GM23248 (cell line): Measurements from ENCODE around the gene ARL9. TPM values are rescaled to one million over a fixed set of nuclear protein-coding genes. Genes with fewer than 3 reads are reported as not detected.
A peak's percentile ranks its signal among the peaks of the same experiment; 100 is the strongest.

Source experiments
- DNase-seq: peaks from one replicate; pipeline ENCODE4 v3.0.0-alpha.2; 2015
- H2AFZ ChIP-seq: fragments of 200-600 bp; sonication (generic); 2 replicates; pipeline ENCODE4 v1.6.1; 2016; ENCODE audit warnings: antibody characterized with exemption
- H3F3A ChIP-seq: fragments of 200-600 bp; sonication (generic); 2 replicates; pipeline ENCODE4 v1.6.1; 2016; ENCODE audit warnings: mild to moderate bottlenecking, antibody characterized with exemption, mixed run types; ENCODE audit not compliant: insufficient read depth
- H3K27ac ChIP-seq: fragments of 200-600 bp; sonication (generic); 2 replicates; pipeline ENCODE4 v1.5.1; 2016; ENCODE audit warnings: mild to moderate bottlenecking
- H3K27me3 ChIP-seq: fragments of 200-600 bp; sonication (generic); replicated peaks from 2 replicates; pipeline ENCODE4 v1.6.1; 2016; ENCODE audit warnings: mild to moderate bottlenecking; ENCODE audit not compliant: insufficient read depth
- H3K36me3 ChIP-seq: fragments of 200-600 bp; sonication (generic); 2 replicates; pipeline ENCODE4 v1.6.1; 2016; ENCODE audit warnings: low read depth, mild to moderate bottlenecking
- H3K4me1 ChIP-seq: fragments of 200-600 bp; sonication (generic); 2 replicates; pipeline ENCODE4 v1.6.1; 2016; ENCODE audit warnings: mild to moderate bottlenecking; ENCODE audit not compliant: insufficient read depth
- H3K4me2 ChIP-seq: fragments of 200-600 bp; sonication (generic); one replicate; pipeline ENCODE4 v1.6.1; 2016; ENCODE audit warnings: mild to moderate bottlenecking; ENCODE audit not compliant: unreplicated experiment
- H3K4me3 ChIP-seq: fragments of 200-600 bp; sonication (generic); 2 replicates; pipeline ENCODE4 v1.5.1; 2016; ENCODE audit warnings: mild to moderate bottlenecking
- H3K79me2 ChIP-seq: fragments of 200-600 bp; sonication (generic); 2 replicates; pipeline ENCODE4 v1.6.1; 2016; ENCODE audit warnings: mild to moderate bottlenecking; ENCODE audit not compliant: insufficient read depth
- H3K9ac ChIP-seq: fragments of 200-600 bp; sonication (generic); 2 replicates; pipeline ENCODE4 v1.6.1; 2016; ENCODE audit warnings: mild to moderate bottlenecking
- H3K9me2 ChIP-seq: fragments of 200-600 bp; sonication (generic); 2 replicates; pipeline ENCODE4 v1.6.1; 2016; ENCODE audit warnings: mixed run types, mild to moderate bottlenecking, moderate library complexity; ENCODE audit not compliant: insufficient read depth
- H3K9me3 ChIP-seq: fragments of 200-600 bp; sonication (generic); one replicate; pipeline ENCODE4 v1.6.1; 2017; ENCODE audit warnings: low read depth
- H4K20me1 ChIP-seq: fragments of 200-600 bp; sonication (generic); 2 replicates; pipeline ENCODE4 v1.6.0; 2016; ENCODE audit not compliant: insufficient read depth
- EZH2 ChIP-seq: fragments of 200-600 bp; sonication (generic); IDR thresholded peaks from 2 replicates; pipeline ENCODE4 v1.6.1; 2018; ENCODE audit warnings: antibody characterized with exemption, mild to moderate bottlenecking; ENCODE audit not compliant: insufficient read depth, poor library complexity, severe bottlenecking
- EZH2phosphoT487 ChIP-seq: fragments of 200-600 bp; sonication (generic); IDR thresholded peaks from 2 replicates; pipeline ENCODE4 v1.6.1; 2018; ENCODE audit warnings: antibody characterized with exemption, moderate library complexity, mild to moderate bottlenecking, low read depth; ENCODE audit not compliant: insufficient read depth
- WGBS, 2 experiments: methylation state at CpG; one replicate each; pipeline ENCODE4 v1.1.6; 2015 to 2017; ENCODE audit warnings: low lambda C conversion rate in 2 of 2, low coverage in 1 of 2; ENCODE audit errors: missing lambda C conversion rate in 2 of 2; 5-methylcytosine and 5-hydroxymethylcytosine counted together
- in situ Hi-C: fragments of 300-500 bp; cut with MboI; formaldehyde crosslinking; loops from 2 replicates; pipeline ENCODE4 v1.15.0; 2020
- polyA plus RNA-seq: library from polyadenylated mRNA; unstranded; fragments of >200 nt; fragmentation: Nextera tagmentation; extraction: Ambion mirVana; gene quantifications from 2 replicates; pipeline ENCODE4 v1.2.1, GENCODE V29; 2016
- total RNA-seq: library from RNA; depleted of rRNA; stranded (reverse); fragments of >200 nt; shearing (Covaris generic); gene quantifications from 2 replicates; pipeline ENCODE4 v1.2.3, GENCODE V29; 2014

ARL9 gene
- total and polyA plus RNA-seq, 2 experiments from 2014 or later = 0.24 TPM; not detected in 1

GRCh38 chr4:56477192-56477702 lies 28.3 kb upstream of the ARL9 start:
- H3K9me2 ChIP-seq = no peaks in the 10 kb centered on the region
- no peak for DNase-seq
- H3K9ac ChIP-seq = no peak overlapping the region
- no peaks in the 10 kb centered on the region for H3K4me1 ChIP-seq
- H2AFZ ChIP-seq = no peak overlapping the region
- no peaks in the 10 kb centered on the region for H3K27me3 ChIP-seq
- no peaks in the 10 kb centered on the region for H4K20me1 ChIP-seq
- peaks cover 34% of the 10 kb centered on the region; the same call in 1 of the 2 replicates for H3K79me2 ChIP-seq
- H3K4me2 ChIP-seq = no peak overlapping the region
- 97 to 98% methylated on average over 5 of the region's 5 CpGs for WGBS, 2 experiments
- H3K27ac ChIP-seq = no peak overlapping the region
- no peaks in the 10 kb centered on the region for H3K9me3 ChIP-seq
- no peak for TF ChIP-seq EZH2
- peaks cover 84% of the 10 kb centered on the region for H3K36me3 ChIP-seq
- in situ Hi-C loops = no loop called here
- no peak overlapping the region for H3K4me3 ChIP-seq
- no peaks in the 10 kb centered on the region for H3F3A ChIP-seq

GRCh38 chr4:56480691-56481090 lies 24.9 kb upstream of the ARL9 start:
- in situ Hi-C loops = no loop called here
- DNase-seq = no peak
- no peak overlapping the region for H3K4me3 ChIP-seq

GRCh38 chr4:56496241-56496640 lies 9.3 kb upstream of the ARL9 start:
- Histone ChIP-seq H3F3A (0 out of 2 replicates have a peak, but pooled peaks cover 4% of the 10 kb centered on the region), H3K9me3 (no peaks in the 10 kb centered on the region), H3K27me3 (no peaks in the 10 kb centered on the region), H3K9me2 (no peaks in the 10 kb centered on the region), H3K4me3 (no peak overlapping the region), H3K9ac (no peak overlapping the region), H4K20me1 (no peaks in the 10 kb centered on the region), H3K27ac (no peak overlapping the region), H2AFZ (no peak overlapping the region), H3K4me1 (no peaks in the 10 kb centered on the region), H3K36me3 (peaks cover 68% of the 10 kb centered on the region), H3K4me2 (no peak overlapping the region), H3K79me2 (no peaks in the 10 kb centered on the region)
- in situ Hi-C loops = no loop called here
- no peak for DNase-seq
- TF ChIP-seq EZH2 (no peak), EZH2phosphoT487 (no peak)
- 97 to 100% methylated on average over 1 of the region's 1 CpG for WGBS, 2 experiments

More at GRCh38 chr4:56480691-56481090, 24.9 kb upstream of the ARL9 start:
- Histone ChIP-seq H3K9me2 (no peaks in the 10 kb centered on the region), H3F3A (no peaks in the 10 kb centered on the region), H3K79me2 (0 out of 2 replicates have a peak, but pooled peaks cover 5% of the 10 kb centered on the region), H3K36me3 (peaks cover 77% of the 10 kb centered on the region), H4K20me1 (no peaks in the 10 kb centered on the region), H3K4me2 (no peak overlapping the region), H3K9me3 (no peaks in the 10 kb centered on the region), H3K27me3 (no peaks in the 10 kb centered on the region), H3K27ac (no peak overlapping the region), H3K4me1 (no peaks in the 10 kb centered on the region), H3K9ac (no peak overlapping the region), H2AFZ (no peak overlapping the region)
- WGBS, 2 experiments = 96 to 99% methylated on average over 3 of the region's 3 CpGs
- no peak for TF ChIP-seq EZH2phosphoT487
- no peak for TF ChIP-seq EZH2

GRCh38 chr4:56511098-56511497 lies 5.5 kb downstream of the ARL9 start:
- no peaks in the 10 kb centered on the region for H3F3A ChIP-seq

GRCh38 chr4:56512166-56512565 lies 6.6 kb downstream of the ARL9 start:
- H3K9me3 ChIP-seq = no peaks in the 10 kb centered on the region
- H3K4me3 ChIP-seq = no peak overlapping the region
- in situ Hi-C loops = no loop called here
- H3K27ac ChIP-seq = no peak overlapping the region
- H2AFZ ChIP-seq = 0 out of 2 replicates have a peak overlapping the region, but pooled peaks have one; percentile 12
- H3K36me3 ChIP-seq = no peaks in the 10 kb centered on the region
- no peaks in the 10 kb centered on the region for H4K20me1 ChIP-seq
- DNase-seq = peak; percentile 73
- no peak overlapping the region for H3K9ac ChIP-seq
- no peaks in the 10 kb centered on the region for H3K9me2 ChIP-seq
- WGBS, 2 experiments = 13 to 19% methylated on average over 1 of the region's 1 CpG
- H3K4me1 ChIP-seq = peaks cover 3% of the 10 kb centered on the region; the same call in 1 of the 2 replicates
- H3K4me2 ChIP-seq = no peak overlapping the region
- H3F3A ChIP-seq = no peaks in the 10 kb centered on the region
- no peak for TF ChIP-seq EZH2
- no peak for TF ChIP-seq EZH2phosphoT487
- no peaks in the 10 kb centered on the region for H3K79me2 ChIP-seq
- H3K27me3 ChIP-seq = no peaks in the 10 kb centered on the region

More at GRCh38 chr4:56511098-56511497, 5.5 kb downstream of the ARL9 start:
- in situ Hi-C loops = no loop called here
- no peaks in the 10 kb centered on the region for H3K36me3 ChIP-seq
- TF ChIP-seq EZH2phosphoT487 = no peak
- TF ChIP-seq EZH2 = no peak
- no peaks in the 10 kb centered on the region for H3K27me3 ChIP-seq
- no peaks in the 10 kb centered on the region for H3K9me2 ChIP-seq
- H3K27ac ChIP-seq = no peak overlapping the region
- H3K9me3 ChIP-seq = no peaks in the 10 kb centered on the region
- peaks cover 3% of the 10 kb centered on the region; the same call in 1 of the 2 replicates for H3K4me1 ChIP-seq
- H3K9ac ChIP-seq = no peak overlapping the region
- H3K79me2 ChIP-seq = no peaks in the 10 kb centered on the region
- no peaks in the 10 kb centered on the region for H4K20me1 ChIP-seq
- no peak overlapping the region for H3K4me3 ChIP-seq
- H3K4me2 ChIP-seq = no peak overlapping the region
- no peak overlapping the region for H2AFZ ChIP-seq
- no peak for DNase-seq
